HG02759 (cell line): ENCODE results near the gene CRIP3.

ENCODE experiments used
- ATAC-seq: cut with Tn5 transposase; IDR thresholded peaks from one replicate; pipeline ENCODE4 v1.9.1; 2021; ENCODE audit warnings: mild to moderate bottlenecking, moderate library complexity; ENCODE audit not compliant: unreplicated experiment

CRIP3 gene

GRCh38 chr6:43290905-43291355, 17.7 kb downstream of the CRIP3 start:
- no peak for ATAC-seq

GRCh38 chr6:43290339-43290904, 18.2 kb downstream of the CRIP3 start:
- no peak for ATAC-seq

- no peak for ATAC-seq
These were observed 20.6 kb downstream of the CRIP3 start for GRCh38 chr6:43287717-43288679.

GRCh38 chr6:43286980-43287716, 21.5 kb downstream of the CRIP3 start:
- ATAC-seq: no peak

- no peak for ATAC-seq
These were observed 22.1 kb downstream of the CRIP3 start for GRCh38 chr6:43286456-43286979.

GRCh38 chr6:43285832-43286231, 22.8 kb downstream of the CRIP3 start:
- ATAC-seq: no peak

GRCh38 chr6:43284991-43285781, 23.4 kb downstream of the CRIP3 start:
- ATAC-seq: no peak

- no peak for ATAC-seq
These were observed 24.7 kb downstream of the CRIP3 start for GRCh38 chr6:43283905-43284304.

- ATAC-seq: no peak
These were observed 25.1 kb downstream of the CRIP3 start for GRCh38 chr6:43283514-43283901.

GRCh38 chr6:43282636-43283513, 25.8 kb downstream of the CRIP3 start:
- no peak for ATAC-seq

- no peak for ATAC-seq
These were observed 26.6 kb downstream of the CRIP3 start for GRCh38 chr6:43282060-43282459.

- no peak for ATAC-seq
These were observed 28.4 kb downstream of the CRIP3 start for GRCh38 chr6:43280234-43280633.

GRCh38 chr6:43278524-43279078, 30.0 kb downstream of the CRIP3 start:
- ATAC-seq: no peak

- no peak for ATAC-seq
These were observed 30.7 kb downstream of the CRIP3 start for GRCh38 chr6:43277643-43278523.

- ATAC-seq: no peak
These were observed 31.4 kb downstream of the CRIP3 start for GRCh38 chr6:43277306-43277642.

GRCh38 chr6:43276577-43277305, 31.9 kb downstream of the CRIP3 start:
- no peak for ATAC-seq

- ATAC-seq: no peak
These were observed 32.6 kb downstream of the CRIP3 start for GRCh38 chr6:43275801-43276576.
